Suprapubic skin (tissue), 4 donors: ENCODE data around the gene LMF1. TPM values are rescaled to one million over a fixed set of nuclear protein-coding genes. Genes with fewer than 3 reads are reported as not detected.

Experiments used
- DNase-seq, 2 donors: peaks; one replicate each; pipeline ENCODE4 v3.0.0-alpha.2; 2019; ENCODE audit warnings: low spot score in 2 of 2
- H3K27ac ChIP-seq: fragments of 200-600 bp; sonication (generic); one replicate; pipeline ENCODE4 v1.5.1; 2019
- H3K27me3 ChIP-seq: fragments of 200-600 bp; sonication (generic); one replicate; pipeline ENCODE4 v1.5.1; 2019
- H3K36me3 ChIP-seq: fragments of 200-600 bp; sonication (generic); one replicate; pipeline ENCODE4 v1.5.1; 2019
- H3K4me1 ChIP-seq: fragments of 200-600 bp; sonication (generic); one replicate; pipeline ENCODE4 v1.5.1; 2019
- H3K4me3 ChIP-seq: fragments of 200-600 bp; sonication (generic); one replicate; pipeline ENCODE4 v1.5.1; 2019; ENCODE audit warnings: mild to moderate bottlenecking
- H3K9me3 ChIP-seq: fragments of 200-600 bp; sonication (generic); one replicate; pipeline ENCODE4 v1.5.1; 2019
- EP300 ChIP-seq: sonication (generic); formaldehyde crosslinking; IDR thresholded peaks from one replicate; pipeline ENCODE4 v1.6.1; 2017; ENCODE audit warnings: antibody characterized with exemption
- POLR2A ChIP-seq, 2 donors: fragments of 450-650 bp; IDR thresholded peaks; one replicate each; pipeline ENCODE4 v1.6.1; 2017; ENCODE audit warnings: antibody characterized with exemption in 2 of 2, mild to moderate bottlenecking in 2 of 2, moderate library complexity in 2 of 2
- POLR2AphosphoS5 ChIP-seq, 3 donors: sonication (generic); formaldehyde crosslinking; IDR thresholded peaks; one replicate each; pipeline ENCODE4 v1.6.1; 2017; ENCODE audit warnings: antibody characterized with exemption in 3 of 3
- WGBS: methylation state at CpG from one replicate; pipeline ENCODE4 v1.1.5; 2018; 5-methylcytosine and 5-hydroxymethylcytosine counted together
- total RNA-seq, 4 donors: library from RNA; depleted of rRNA; stranded (reverse); fragments of >200 nt; gene quantifications; one replicate each; pipeline ENCODE4 v1.1.0, GENCODE V29; 2016
- TF ChIP-seq, protein P1 (sequence below), 2 donors: fragments of 200-600 bp in 1 of 2; fragments of 450-650 bp in 1 of 2; sonication (generic) in 1 of 2; IDR thresholded peaks; one replicate each; pipeline ENCODE4 v1.5.1; 2016 to 2019; ENCODE audit warnings: antibody characterized with exemption in 2 of 2, mild to moderate bottlenecking in 1 of 2, moderate library complexity in 1 of 2

LMF1 gene
- total RNA-seq, 4 donors from 2014 or later = 32.1 to 117 (median 38.0) TPM

DNA sequence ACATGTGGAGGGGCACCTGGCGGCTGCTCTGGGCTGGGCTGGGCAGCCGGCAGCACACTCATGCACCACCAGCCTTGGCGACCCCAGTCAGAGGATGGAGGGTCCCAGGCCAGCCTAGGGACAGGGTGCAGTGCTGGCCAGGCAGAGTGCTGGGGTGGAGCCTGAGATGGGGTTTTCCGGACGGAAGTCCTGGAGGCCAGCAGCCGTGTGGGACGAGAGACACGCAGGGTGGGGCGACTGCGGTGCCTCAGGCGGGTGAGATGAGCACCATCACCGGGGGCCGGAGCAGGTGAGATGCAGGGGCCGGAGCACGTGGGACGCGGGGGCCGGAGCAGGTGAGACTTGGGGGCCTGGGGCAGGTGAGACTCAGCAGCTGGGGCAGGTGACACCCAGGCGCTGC lies 55.2 kb downstream of the LMF1 start:
- no peak for TF ChIP-seq EP300
- TF ChIP-seq, protein P1, sequence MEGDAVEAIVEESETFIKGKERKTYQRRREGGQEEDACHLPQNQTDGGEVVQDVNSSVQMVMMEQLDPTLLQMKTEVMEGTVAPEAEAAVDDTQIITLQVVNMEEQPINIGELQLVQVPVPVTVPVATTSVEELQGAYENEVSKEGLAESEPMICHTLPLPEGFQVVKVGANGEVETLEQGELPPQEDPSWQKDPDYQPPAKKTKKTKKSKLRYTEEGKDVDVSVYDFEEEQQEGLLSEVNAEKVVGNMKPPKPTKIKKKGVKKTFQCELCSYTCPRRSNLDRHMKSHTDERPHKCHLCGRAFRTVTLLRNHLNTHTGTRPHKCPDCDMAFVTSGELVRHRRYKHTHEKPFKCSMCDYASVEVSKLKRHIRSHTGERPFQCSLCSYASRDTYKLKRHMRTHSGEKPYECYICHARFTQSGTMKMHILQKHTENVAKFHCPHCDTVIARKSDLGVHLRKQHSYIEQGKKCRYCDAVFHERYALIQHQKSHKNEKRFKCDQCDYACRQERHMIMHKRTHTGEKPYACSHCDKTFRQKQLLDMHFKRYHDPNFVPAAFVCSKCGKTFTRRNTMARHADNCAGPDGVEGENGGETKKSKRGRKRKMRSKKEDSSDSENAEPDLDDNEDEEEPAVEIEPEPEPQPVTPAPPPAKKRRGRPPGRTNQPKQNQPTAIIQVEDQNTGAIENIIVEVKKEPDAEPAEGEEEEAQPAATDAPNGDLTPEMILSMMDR (IDR thresholded peaks at IDR 0.05) = no peak
- TF ChIP-seq POLR2AphosphoS5 (IDR thresholded peaks at IDR 0.05) = no peak
- no peak for TF ChIP-seq POLR2A (IDR thresholded peaks at IDR 0.05)
- peaks cover 8% of the 10 kb centered on the region for H3K4me1 ChIP-seq
- 91% methylated on average over 19 of the region's 19 CpGs for WGBS
- H3K9me3 ChIP-seq = no peaks in the 10 kb centered on the region
- peaks cover 19% of the 10 kb centered on the region for H3K36me3 ChIP-seq
- no peak overlapping the region for H3K4me3 ChIP-seq
- no peak overlapping the region for H3K27ac ChIP-seq
- no peak for DNase-seq
- no peaks in the 10 kb centered on the region for H3K27me3 ChIP-seq

DNA sequence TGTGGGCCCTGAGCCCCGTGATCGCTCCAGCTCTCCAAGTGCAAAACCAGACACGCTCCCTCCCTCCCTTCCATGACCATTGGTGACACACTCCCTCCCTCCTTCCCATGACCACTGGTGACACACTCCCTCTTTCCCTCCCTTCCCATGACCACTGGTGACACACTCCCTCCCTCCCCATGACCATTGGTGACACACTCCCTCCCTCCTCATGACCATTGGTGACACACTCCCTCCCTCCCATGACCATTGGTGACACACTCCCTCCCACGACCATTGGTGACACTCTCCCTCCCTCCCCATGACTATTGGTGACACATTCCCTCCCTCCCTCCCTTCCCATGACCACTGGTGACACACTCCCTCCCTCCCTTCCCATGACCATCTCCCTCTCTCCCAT lies 56.3 kb downstream of the LMF1 start:
- WGBS = 79% methylated on average over 4 of the region's 4 CpGs
- DNase-seq = no peak

GRCh38 chr16:913817-914439 lies 56.9 kb downstream of the LMF1 start:
- no peaks in the 10 kb centered on the region for H3K4me1 ChIP-seq
- H3K4me3 ChIP-seq = no peak overlapping the region
- H3K27me3 ChIP-seq = no peaks in the 10 kb centered on the region
- DNase-seq = no peak
- peaks cover 25% of the 10 kb centered on the region for H3K36me3 ChIP-seq
- no peak overlapping the region for H3K27ac ChIP-seq
- no peaks in the 10 kb centered on the region for H3K9me3 ChIP-seq
- no peak for TF ChIP-seq EP300
- TF ChIP-seq, protein P1 (IDR thresholded peaks at IDR 0.05) = no peak
- WGBS = 96% methylated on average over 26 of the region's 26 CpGs

More for the DNA sequence above, 56.3 kb downstream of the LMF1 start:
- no peak overlapping the region for H3K27ac ChIP-seq
- TF ChIP-seq POLR2A (IDR thresholded peaks at IDR 0.05) (no peak), EP300 (no peak), POLR2AphosphoS5 (IDR thresholded peaks at IDR 0.05) (no peak)
- TF ChIP-seq, protein P1 (IDR thresholded peaks at IDR 0.05) = no peak
- H3K9me3 ChIP-seq = no peaks in the 10 kb centered on the region
- H3K4me3 ChIP-seq = no peak overlapping the region
- no peaks in the 10 kb centered on the region for H3K27me3 ChIP-seq
- no peaks in the 10 kb centered on the region for H3K4me1 ChIP-seq
- H3K36me3 ChIP-seq = peaks cover 27% of the 10 kb centered on the region

- H3K27me3 ChIP-seq = no peaks in the 10 kb centered on the region
- no peak overlapping the region for H3K27ac ChIP-seq
- H3K4me3 ChIP-seq = no peak overlapping the region
- no peaks in the 10 kb centered on the region for H3K9me3 ChIP-seq
- 84% methylated on average over 15 of the region's 56 CpGs for WGBS
- DNase-seq = no peak
- TF ChIP-seq EP300 = no peak
- TF ChIP-seq POLR2AphosphoS5 (IDR thresholded peaks at IDR 0.05) = no peak
- TF ChIP-seq, protein P1 (IDR thresholded peaks at IDR 0.05) = no peak
- no peak for TF ChIP-seq POLR2A (IDR thresholded peaks at IDR 0.05)
- H3K36me3 ChIP-seq = peaks cover 32% of the 10 kb centered on the region
- H3K4me1 ChIP-seq = no peaks in the 10 kb centered on the region
Measured at GRCh38 chr16:912684-913613, 57.8 kb downstream of the LMF1 start.

- Histone ChIP-seq H3K27me3 (no peaks in the 10 kb centered on the region), H3K27ac (no peak overlapping the region), H3K9me3 (no peaks in the 10 kb centered on the region), H3K36me3 (peaks cover 39% of the 10 kb centered on the region), H3K4me3 (no peak overlapping the region), H3K4me1 (no peaks in the 10 kb centered on the region)
- no peak for DNase-seq
- no peak for TF ChIP-seq POLR2A (IDR thresholded peaks at IDR 0.05)
- TF ChIP-seq, protein P1 (IDR thresholded peaks at IDR 0.05) = no peak
- no peak for TF ChIP-seq EP300
- TF ChIP-seq POLR2AphosphoS5 (IDR thresholded peaks at IDR 0.05) = no peak
- WGBS = 95% methylated on average over 15 of the region's 19 CpGs
Measured at GRCh38 chr16:912322-912683, 58.5 kb downstream of the LMF1 start.
